ENCODE measurements around the gene DHRSX. TPM values are rescaled to one million over a fixed set of nuclear protein-coding genes. Genes with fewer than 3 reads are reported as not detected.
"Not testable (repeated sequence)": the region's sequence is repeated elsewhere in the genome, so short reads cannot be mapped to it uniquely, and the experiment has no call there.

The DHRSX gene
- total and polyA plus RNA-seq, 12 donors = 6.4 to 68.6 (median 27.7) TPM

- 79 to 90% (median 80%) methylated on average over 5 of the region's 5 CpGs for WGBS, 4 donors
- no peaks in the 10 kb centered on the region for H3K27me3 ChIP-seq
These were observed 228.4 kb downstream of the DHRSX start for GRCh38 chrX:2272337-2272736.

GRCh38 chrX:2271595-2271994 is 229.2 kb downstream of the DHRSX start:
- DNase-seq; H3K27ac ChIP-seq; H3K4me1 ChIP-seq (replicated peaks in 1 of 2); intact Hi-C loops (cut with DNase I); H3K4me3 ChIP-seq; H3K9me3 ChIP-seq (replicated peaks in 1 of 3); H3K27me3 ChIP-seq; H3K36me3 ChIP-seq (replicated peaks in 1 of 2): not testable (repeated sequence)
- WGBS, 4 donors = 96 to 99% (median 96%) methylated on average over 10 of the region's 10 CpGs

More at GRCh38 chrX:2272337-2272736, 228.4 kb downstream of the DHRSX start:
- no peaks in the 10 kb centered on the region for H3K9me3 ChIP-seq (replicated peaks in 1 of 3)
- TF ChIP-seq POLR2A (IDR thresholded peaks at IDR 0.05) (no peak), CTCF (IDR thresholded peaks at IDR 0.05) (no peak)
- H3K27ac ChIP-seq = no peak overlapping the region
- intact Hi-C loops (cut with DNase I) = no loop called here
- H3K4me1 ChIP-seq (replicated peaks in 1 of 2) = no peaks in the 10 kb centered on the region
- H3K4me3 ChIP-seq = no peak overlapping the region
- DNase-seq = no peak
- no peaks in the 10 kb centered on the region for H3K36me3 ChIP-seq (replicated peaks in 1 of 2)

GRCh38 chrX:2270783-2271182 is 230.0 kb downstream of the DHRSX start:
- H3K27me3 ChIP-seq; DNase-seq; H3K27ac ChIP-seq; H3K4me1 ChIP-seq (replicated peaks in 1 of 2); H3K9me3 ChIP-seq (replicated peaks in 1 of 3); H3K36me3 ChIP-seq (replicated peaks in 1 of 2); intact Hi-C loops (cut with DNase I); H3K4me3 ChIP-seq: not testable (repeated sequence)
- 95 to 100% (median 97%) methylated on average over 4 of the region's 4 CpGs for WGBS, 4 donors

GRCh38 chrX:2267890-2268289 is 232.9 kb downstream of the DHRSX start:
- no peaks in the 10 kb centered on the region for H3K36me3 ChIP-seq (replicated peaks in 1 of 2)
- TF ChIP-seq POLR2A (IDR thresholded peaks at IDR 0.05) (no peak), CTCF (IDR thresholded peaks at IDR 0.05) (no peak)
- WGBS, 4 donors = 88 to 92% (median 92%) methylated on average over 7 to 8 of the region's 8 CpGs
- H3K4me3 ChIP-seq = no peak overlapping the region
- no peaks in the 10 kb centered on the region for H3K4me1 ChIP-seq (replicated peaks in 1 of 2)
- intact Hi-C loops (cut with DNase I) = no loop called here
- no peaks in the 10 kb centered on the region for H3K9me3 ChIP-seq (replicated peaks in 1 of 3)
- no peak overlapping the region for H3K27ac ChIP-seq
- no peak for DNase-seq
- H3K27me3 ChIP-seq = no peaks in the 10 kb centered on the region

GRCh38 chrX:2266445-2267349 is 234.1 kb downstream of the DHRSX start:
- Histone ChIP-seq H3K4me1 (replicated peaks in 1 of 2) (no peaks in the 10 kb centered on the region), H3K4me3 (no peak overlapping the region), H3K27ac (no peak overlapping the region), H3K36me3 (replicated peaks in 1 of 2) (no peaks in the 10 kb centered on the region), H3K9me3 (replicated peaks in 1 of 3) (no peaks in the 10 kb centered on the region), H3K27me3 (no peaks in the 10 kb centered on the region)
- DNase-seq = no peak
- intact Hi-C loops (cut with DNase I) = no loop called here
- TF ChIP-seq POLR2A (IDR thresholded peaks at IDR 0.05) (no peak), CTCF (IDR thresholded peaks at IDR 0.05) (no peak)
- 91 to 96% (median 93%) methylated on average over 17 to 26 of the region's 26 CpGs for WGBS, 4 donors

- WGBS, 4 donors = 93 to 100% (median 97%) methylated on average over 3 to 23 of the region's 23 CpGs
- intact Hi-C loops (cut with DNase I); H3K27me3 ChIP-seq; H3K9me3 ChIP-seq (replicated peaks in 1 of 3); H3K4me1 ChIP-seq (replicated peaks in 1 of 2); DNase-seq; H3K4me3 ChIP-seq; H3K36me3 ChIP-seq (replicated peaks in 1 of 2); H3K27ac ChIP-seq: not testable (repeated sequence)
These were observed 234.9 kb downstream of the DHRSX start for GRCh38 chrX:2265658-2266444.

Data from adrenal gland (tissue), 12 donors.